Right kidney (tissue), 1 donor: ENCODE data around the gene TNIK.
A peak's percentile ranks its signal among the peaks of the same experiment; 100 is the strongest.

ENCODE experiments used
- DNase-seq: peaks from one replicate; pipeline ENCODE4 v3.0.0-alpha.2; 2016

The TNIK gene

GRCh38 chr3:171417137-171417536, 43.1 kb downstream of the TNIK start:
- DNase-seq: no peak

DNA sequence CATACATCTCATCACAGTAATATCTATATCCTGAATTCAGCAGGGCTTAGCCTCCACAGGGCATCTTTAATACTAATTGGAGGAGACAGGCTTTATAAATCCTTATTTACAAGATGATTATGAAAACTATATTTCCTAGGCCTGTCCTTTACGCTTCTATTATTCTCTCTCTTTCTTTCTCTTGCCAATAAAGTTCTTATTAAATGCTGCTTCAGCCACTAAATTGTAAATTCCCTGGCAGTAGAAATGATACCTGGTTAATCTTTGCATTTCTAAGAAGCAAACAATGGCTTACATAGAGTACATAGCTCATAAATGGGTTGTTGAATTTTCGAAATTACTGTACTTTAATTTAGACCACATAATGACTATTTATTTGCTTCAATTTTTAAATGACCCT, 43.5 kb downstream of the TNIK start:
- DNase-seq: no peak

GRCh38 chr3:171416061-171416460, 44.1 kb downstream of the TNIK start:
- no peak for DNase-seq

DNA sequence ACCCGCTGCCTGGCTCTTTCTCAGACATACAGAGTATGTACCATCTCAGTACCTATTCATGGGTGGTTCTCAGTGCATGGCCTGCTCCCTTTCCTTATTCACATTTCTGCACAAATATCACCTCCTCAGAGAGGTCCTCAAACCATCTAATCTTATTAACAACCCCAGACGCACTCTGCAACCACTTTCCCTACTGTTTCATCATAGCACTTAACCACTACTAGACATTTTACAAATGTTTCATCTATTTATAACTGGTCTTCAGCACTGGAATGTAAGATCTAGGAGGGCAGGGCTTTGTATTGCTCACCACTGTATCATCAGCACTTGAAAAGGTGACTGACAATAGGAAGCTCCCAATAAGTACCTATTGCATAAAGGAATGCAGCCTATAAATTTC, 45.1 kb downstream of the TNIK start:
- DNase-seq: no peak

DNA sequence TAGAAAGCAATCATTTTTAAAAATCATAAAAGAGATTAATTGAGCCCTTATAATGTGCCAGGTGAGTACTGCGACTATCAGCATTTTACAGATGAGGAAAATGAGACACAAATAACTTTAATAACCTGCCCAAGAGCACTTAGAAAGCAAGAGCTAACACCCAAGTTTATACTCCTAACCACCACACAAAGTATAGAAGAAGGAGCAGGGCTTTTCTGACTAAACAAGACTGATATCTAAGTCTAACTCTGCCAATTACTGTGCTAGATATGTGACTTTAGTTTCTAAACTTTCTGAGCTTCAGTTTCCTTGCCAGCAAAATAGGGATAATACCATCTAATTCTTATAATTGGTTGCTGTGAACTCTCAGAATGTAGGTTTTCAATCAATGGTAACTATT, 47.7 kb downstream of the TNIK start:
- DNase-seq: no peak

GRCh38 chr3:171412054-171412453, 48.2 kb downstream of the TNIK start:
- DNase-seq: no peak

GRCh38 chr3:171410186-171410585, 50.0 kb downstream of the TNIK start:
- no peak for DNase-seq

DNA sequence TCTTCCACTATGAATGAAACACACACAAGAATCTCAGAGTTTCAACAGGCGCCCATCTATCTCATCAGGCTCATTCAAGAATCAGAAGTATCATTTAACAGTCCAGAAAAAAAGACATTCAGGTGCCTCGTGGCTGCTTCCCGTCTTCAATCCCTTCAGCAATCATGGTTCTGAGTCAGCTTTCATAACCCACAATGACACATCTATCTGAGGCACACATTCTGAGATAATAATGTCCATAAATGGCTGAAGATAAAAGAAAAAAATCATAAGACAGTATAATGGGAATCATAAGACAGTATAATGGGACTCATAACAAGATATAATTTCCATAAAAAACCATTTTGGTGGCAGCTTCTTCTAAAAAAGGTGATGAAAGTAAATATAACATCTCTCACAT, 52.4 kb downstream of the TNIK start:
- DNase-seq: no peak

GRCh38 chr3:171404376-171404967, 55.7 kb downstream of the TNIK start:
- no peak for DNase-seq

- no peak for DNase-seq
These were observed 57.9 kb downstream of the TNIK start for GRCh38 chr3:171402281-171402680.

DNA sequence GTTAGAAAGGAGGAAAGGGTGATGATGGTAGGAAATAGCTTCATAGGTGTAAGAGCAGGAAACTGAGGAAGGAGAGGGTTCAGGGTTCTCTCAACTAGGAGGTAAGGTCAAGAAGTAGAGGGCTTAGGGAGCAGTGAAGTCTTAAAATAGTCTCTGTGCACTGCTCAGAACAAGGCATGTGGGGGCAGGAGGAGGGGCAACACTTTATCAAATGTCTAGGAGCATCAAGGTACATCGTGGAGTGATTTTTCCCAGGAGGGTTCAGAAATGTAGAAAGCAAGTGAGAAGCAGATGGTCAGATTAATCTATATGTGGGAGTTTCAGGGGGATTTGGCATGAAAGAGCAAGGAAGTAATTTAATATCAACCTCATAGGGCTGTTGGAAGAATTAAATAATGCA, 58.8 kb downstream of the TNIK start:
- no peak for DNase-seq

GRCh38 chr3:171399842-171400241, 60.4 kb downstream of the TNIK start:
- no peak for DNase-seq

DNA sequence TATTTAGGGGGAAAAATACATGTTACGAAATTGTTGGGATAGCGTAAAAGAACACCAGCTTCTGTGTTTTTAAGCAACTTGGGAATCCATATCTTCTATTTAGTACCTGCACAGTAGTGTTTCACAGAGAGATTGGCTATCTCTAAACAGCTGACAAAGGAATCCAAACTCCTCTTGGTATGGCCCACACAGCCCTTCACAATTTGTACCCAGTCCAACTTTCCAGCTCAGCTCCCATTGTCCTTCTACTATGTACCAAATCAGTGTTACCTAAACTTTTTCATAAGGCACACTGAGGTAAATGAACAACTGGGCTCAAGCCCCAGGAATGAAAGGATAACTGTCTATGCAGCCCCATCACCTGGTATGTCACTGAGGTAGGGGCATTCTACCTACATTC, 61.9 kb downstream of the TNIK start:
- DNase-seq: no peak

GRCh38 chr3:171397089-171397488, 63.1 kb downstream of the TNIK start:
- no peak for DNase-seq

DNA sequence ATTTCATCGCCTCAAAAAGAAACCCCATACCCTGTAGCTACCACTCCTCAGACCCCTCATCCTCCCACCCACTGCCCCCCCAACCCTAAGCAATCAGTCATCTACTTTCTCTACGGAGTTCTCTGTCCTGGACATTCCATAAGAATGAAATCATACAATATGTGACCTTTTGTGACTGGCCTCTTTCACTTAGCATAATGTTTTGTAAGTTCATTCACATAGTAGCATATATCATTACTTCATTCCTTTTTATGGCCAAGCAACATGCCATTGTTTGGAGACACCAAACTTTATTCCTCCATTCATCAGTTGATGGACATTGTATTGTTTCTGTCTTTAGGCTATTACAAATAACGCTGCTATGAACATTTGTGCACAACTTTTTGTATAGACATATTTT, 64.2 kb downstream of the TNIK start:
- DNase-seq: no peak

DNA sequence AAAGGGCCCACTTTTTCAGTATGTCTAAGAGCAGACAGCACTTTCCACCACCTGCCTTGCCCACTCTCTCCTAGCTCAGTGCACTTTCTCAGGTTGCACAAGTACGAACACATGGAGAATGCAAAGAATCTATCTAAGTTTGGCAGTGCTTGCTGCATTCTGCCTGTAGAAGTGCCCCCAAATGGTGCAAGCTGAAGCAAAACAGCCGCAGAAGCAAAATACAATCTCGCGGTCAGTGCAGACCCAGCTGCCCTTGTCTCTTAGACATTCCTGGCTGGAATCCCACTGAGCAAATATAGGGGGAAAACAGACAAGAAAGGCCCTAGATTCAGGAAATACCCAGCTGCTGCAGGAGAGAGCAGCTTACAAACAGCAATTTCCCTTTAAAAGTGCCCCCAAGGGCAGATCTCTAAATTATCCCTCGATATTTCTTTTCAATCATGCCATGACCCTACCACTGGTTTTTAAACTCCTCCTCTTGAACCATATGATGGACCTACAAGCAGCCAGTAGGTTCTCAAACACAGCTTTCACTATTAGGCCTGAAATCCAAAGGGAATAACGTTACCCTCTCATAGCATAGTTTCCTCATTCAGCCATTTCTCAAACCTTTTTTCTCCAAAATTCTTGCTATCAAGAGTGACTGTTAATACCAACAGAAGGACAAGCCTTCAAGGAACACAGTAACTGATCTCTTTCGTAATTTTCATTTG, 67.0 kb downstream of the TNIK start:
- peak; percentile 21 for DNase-seq

GRCh38 chr3:171391432-171391831, 68.8 kb downstream of the TNIK start:
- no peak for DNase-seq

GRCh38 chr3:171390051-171390941, 69.9 kb downstream of the TNIK start:
- DNase-seq: no peak

DNA sequence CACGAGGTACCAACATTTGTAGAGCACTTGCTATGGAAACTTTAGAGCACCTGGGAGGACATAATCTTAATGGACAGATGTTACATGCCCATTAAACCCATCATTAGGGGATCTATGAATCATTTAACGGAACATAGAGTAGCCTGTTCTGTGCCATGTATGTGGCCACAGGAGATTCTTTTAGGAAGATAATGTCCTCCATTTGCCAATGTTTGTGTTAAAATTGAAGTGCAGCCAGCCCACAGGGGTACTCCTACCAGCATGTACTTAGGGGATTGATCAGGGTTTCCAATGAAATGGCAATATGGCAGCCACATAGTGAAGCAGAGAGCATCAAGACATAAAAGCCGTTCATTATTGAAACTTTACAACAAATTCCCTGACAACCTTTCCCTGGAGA, 70.7 kb downstream of the TNIK start:
- DNase-seq: no peak

GRCh38 chr3:171388527-171388926, 71.7 kb downstream of the TNIK start:
- DNase-seq: no peak

- DNase-seq: no peak
These were observed 73.1 kb downstream of the TNIK start for GRCh38 chr3:171387062-171387461.

GRCh38 chr3:171385086-171385485, 75.1 kb downstream of the TNIK start:
- no peak for DNase-seq

DNA sequence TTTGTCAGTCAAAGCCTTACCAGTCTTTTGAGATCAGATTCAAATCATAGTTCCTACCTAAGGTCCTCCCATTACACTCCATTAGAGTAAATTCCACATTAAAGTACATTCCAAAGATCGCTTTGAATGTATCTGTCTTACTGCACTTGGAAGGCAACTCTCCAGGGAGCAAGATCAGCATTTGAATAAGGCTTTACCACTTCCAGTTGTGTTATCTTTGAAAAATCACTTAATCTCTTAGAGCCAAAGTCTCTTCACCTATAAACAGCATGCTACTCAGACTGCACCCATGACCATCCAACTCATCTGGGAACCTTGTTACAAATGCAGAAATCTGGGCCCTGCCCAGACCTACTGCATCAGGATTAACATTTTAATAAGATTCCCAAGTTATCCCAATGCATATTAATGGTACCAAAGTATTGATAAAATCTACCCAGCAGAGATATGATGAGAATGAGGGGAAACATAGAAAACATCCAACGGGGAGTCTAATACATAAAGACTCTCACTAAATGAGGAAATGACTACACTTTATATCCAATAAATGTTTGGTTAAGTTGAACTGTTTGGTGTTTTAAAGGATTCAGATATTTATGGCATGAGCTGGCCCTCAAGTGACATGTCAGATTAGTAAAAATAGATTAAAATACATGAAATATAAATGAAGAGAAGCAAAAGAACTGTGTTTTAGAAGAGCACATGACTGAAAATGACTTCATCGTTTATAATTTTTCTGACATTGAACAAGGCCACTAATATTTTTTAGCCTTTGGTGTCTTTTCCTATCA, 75.9 kb downstream of the TNIK start:
- DNase-seq: no peak
